Prostate gland (tissue), 2 donors: ENCODE results near the gene KCTD1.

Experiments used
- POLR2AphosphoS5 ChIP-seq: sonication (generic); formaldehyde crosslinking; IDR thresholded peaks from one replicate; pipeline ENCODE4 v1.6.1; 2017; ENCODE audit warnings: antibody characterized with exemption
- TF ChIP-seq, protein P1 (sequence below), 4 experiments: fragments of 200-600 bp in 2 of 4; fragments of 450-650 bp in 2 of 4; sonication (generic) in 2 of 4; IDR thresholded peaks; 1 replicate in 3 of 4; 2 replicates in 1 of 4; pipeline ENCODE4 v1.5.1; 2016 to 2019; ENCODE audit warnings: antibody characterized with exemption in 4 of 4, mild to moderate bottlenecking in 2 of 4, moderate library complexity in 2 of 4

DNA sequence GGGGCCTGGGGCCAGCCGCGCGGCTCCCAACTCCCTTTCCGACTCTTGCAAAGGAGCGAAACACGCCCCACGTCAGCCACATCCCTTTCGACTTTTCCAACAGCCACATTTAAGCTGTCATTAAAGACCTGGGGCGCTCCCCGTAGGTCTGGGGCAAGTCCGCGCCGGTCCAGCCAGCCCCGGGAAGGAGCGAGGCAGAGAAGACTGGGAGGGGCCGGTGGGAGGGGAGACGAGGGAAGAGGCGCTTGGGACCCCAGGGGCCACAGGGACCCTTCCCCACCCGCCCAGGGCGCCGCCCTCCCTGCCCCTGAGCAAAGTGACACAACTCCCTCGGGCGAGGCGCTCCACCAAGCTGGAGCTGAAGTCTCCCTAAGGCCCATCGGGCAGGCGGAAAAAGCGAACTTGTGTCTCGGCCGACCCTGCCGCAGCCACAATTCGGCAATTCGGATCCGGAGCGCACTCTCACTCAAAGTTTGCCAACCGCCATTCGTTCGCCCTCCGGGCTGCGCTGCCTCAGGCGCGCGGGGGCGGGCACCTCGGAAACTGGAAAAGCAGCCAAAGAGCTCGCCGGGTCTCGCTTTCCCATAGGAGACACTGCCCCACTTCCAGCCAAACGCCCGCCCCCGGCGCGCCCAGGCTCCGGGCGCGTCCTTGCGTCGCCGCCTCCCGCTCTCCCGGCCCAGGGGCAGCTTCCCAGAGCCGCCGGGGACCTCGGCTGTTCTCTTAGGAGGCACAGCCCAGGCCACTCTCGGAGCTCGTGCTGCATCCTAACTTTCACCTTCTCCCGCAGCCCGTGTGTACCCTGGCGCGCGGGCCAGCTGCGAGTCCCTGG is 1.1 kb upstream of the KCTD1 start:
- TF ChIP-seq POLR2AphosphoS5, result no peak
- TF ChIP-seq, protein P1, sequence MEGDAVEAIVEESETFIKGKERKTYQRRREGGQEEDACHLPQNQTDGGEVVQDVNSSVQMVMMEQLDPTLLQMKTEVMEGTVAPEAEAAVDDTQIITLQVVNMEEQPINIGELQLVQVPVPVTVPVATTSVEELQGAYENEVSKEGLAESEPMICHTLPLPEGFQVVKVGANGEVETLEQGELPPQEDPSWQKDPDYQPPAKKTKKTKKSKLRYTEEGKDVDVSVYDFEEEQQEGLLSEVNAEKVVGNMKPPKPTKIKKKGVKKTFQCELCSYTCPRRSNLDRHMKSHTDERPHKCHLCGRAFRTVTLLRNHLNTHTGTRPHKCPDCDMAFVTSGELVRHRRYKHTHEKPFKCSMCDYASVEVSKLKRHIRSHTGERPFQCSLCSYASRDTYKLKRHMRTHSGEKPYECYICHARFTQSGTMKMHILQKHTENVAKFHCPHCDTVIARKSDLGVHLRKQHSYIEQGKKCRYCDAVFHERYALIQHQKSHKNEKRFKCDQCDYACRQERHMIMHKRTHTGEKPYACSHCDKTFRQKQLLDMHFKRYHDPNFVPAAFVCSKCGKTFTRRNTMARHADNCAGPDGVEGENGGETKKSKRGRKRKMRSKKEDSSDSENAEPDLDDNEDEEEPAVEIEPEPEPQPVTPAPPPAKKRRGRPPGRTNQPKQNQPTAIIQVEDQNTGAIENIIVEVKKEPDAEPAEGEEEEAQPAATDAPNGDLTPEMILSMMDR (IDR thresholded peaks at IDR 0.05), result no peak
